ENCODE results near the gene MTG2.
A peak's percentile ranks its signal among the peaks of the same experiment; 100 is the strongest.

- TF ChIP-seq CTCF (IDR thresholded peaks at IDR 0.05; ENCODE audit: low read depth, low read length) = no peak
- TF ChIP-seq POLR2A (IDR thresholded peaks at IDR 0.05; ENCODE audit: extremely low read depth, insufficient read length) = no peak
- peak; percentile 68 for TF ChIP-seq MAX (IDR thresholded peaks at IDR 0.05; ENCODE audit: low read depth, low read length)
- TF ChIP-seq MYC (IDR thresholded peaks at IDR 0.05; ENCODE audit: low read depth, low read length) = peak; percentile 86
Observed at GRCh38 chr20:62165762-62166399, 16.9 kb upstream of the MTG2 start.

Data from NB4 (cell line).